Caco-2 (cell line): Measurements from ENCODE around the gene RASL10B. TPM values are rescaled to one million over a fixed set of nuclear protein-coding genes. Genes with fewer than 3 reads are reported as not detected.

Experiments
- BruUV-seq: library from RNA; stranded (reverse); fragments of 400-500 nt; replicated peaks from 2 replicates; lab custom pipeline; 2021; lab: Mats Ljungman, UMichigan
- CTCF ChIA-PET: fragments of 300-600 bp; sonication (Branson Sonifier 250); formaldehyde crosslinking; loops from one replicate; lab custom pipeline; 2022; ENCODE audit warnings: antibody characterized with exemption; lab: Charles Lee
- POLR2A ChIA-PET: fragments of 300-600 bp; sonication (Branson Sonifier 250); formaldehyde crosslinking; loops from one replicate; lab custom pipeline; 2022; ENCODE audit warnings: antibody characterized with exemption; lab: Charles Lee
- DNase-seq, 2 experiments: peaks; one replicate each; pipeline versions ENCODE4 v3.0.0 to v3.0.0-alpha.2; 2020 to 2022
- H3K27me3 ChIP-seq: replicated peaks from 2 replicates; pipeline ENCODE4 v1.6.0; 2011; ENCODE audit warnings: low read length; ENCODE audit not compliant: control insufficient read depth, insufficient read depth
- H3K36me3 ChIP-seq: 2 replicates; pipeline ENCODE4 v1.5.1; 2011; ENCODE audit warnings: low read length; ENCODE audit not compliant: control insufficient read depth, insufficient read depth
- H3K4me1 ChIP-seq: fragments of 250-450 bp; sonication (Bioruptor Pico); 2 replicates; pipeline ENCODE4 v1.5.1; 2020; ENCODE audit warnings: mild to moderate bottlenecking
- H3K4me3 ChIP-seq: 2 replicates; pipeline ENCODE4 v1.5.1; 2011; ENCODE audit warnings: low read depth, mild to moderate bottlenecking, control low read depth, low read length
- H3K9me3 ChIP-seq: fragments of 250-450 bp; sonication (Bioruptor Pico); 2 replicates; pipeline ENCODE4 v1.5.1; 2020; ENCODE audit warnings: mild to moderate bottlenecking, moderate library complexity
- H3K27ac Mint-ChIP-seq: one replicate; pipeline ENCODE4 v1.8.0; 2022; ENCODE audit warnings: mixed read lengths; ENCODE audit not compliant: unreplicated experiment
- H3K27me3 Mint-ChIP-seq: one replicate; pipeline ENCODE4 v1.8.0; 2022; ENCODE audit warnings: mixed read lengths; ENCODE audit not compliant: insufficient read depth, unreplicated experiment
- H3K36me3 Mint-ChIP-seq: one replicate; pipeline ENCODE4 v1.8.0; 2022; ENCODE audit warnings: mild to moderate bottlenecking, mixed read lengths; ENCODE audit not compliant: insufficient read depth, unreplicated experiment
- H3K4me1 Mint-ChIP-seq: one replicate; pipeline ENCODE4 v1.8.0; 2022; ENCODE audit warnings: low read depth, mixed read lengths; ENCODE audit not compliant: unreplicated experiment
- H3K4me3 Mint-ChIP-seq: one replicate; pipeline ENCODE4 v1.8.0; 2022; ENCODE audit warnings: mild to moderate bottlenecking, moderate library complexity, mixed read lengths; ENCODE audit not compliant: unreplicated experiment
- H3K9me3 Mint-ChIP-seq: one replicate; pipeline ENCODE4 v1.8.0; 2022; ENCODE audit warnings: mixed read lengths; ENCODE audit not compliant: unreplicated experiment
- intact Hi-C: fragments of 100-400 bp; cut with micrococcal nuclease; formaldehyde crosslinking; loops from one replicate; pipeline ENCODE4 v1.10.0; 2022; ENCODE audit not compliant: unreplicated experiment
- total RNA-seq: library from RNA; stranded (reverse); gene quantifications from 2 replicates; pipeline ENCODE4 v1.2.3, GENCODE V29; 2022
- TF ChIP-seq, protein P1 (sequence below), 2 experiments: fragments of 200-600 bp in 1 of 2; IDR thresholded peaks; 1 replicate in 1 of 2; 2 replicates in 1 of 2; pipeline versions ENCODE4 v1.5.1 to v1.8.0; 2011 to 2022; ENCODE audit warnings: antibody characterized with exemption in 1 of 2, control low read depth in 1 of 2, inconsistent platforms in 1 of 2, low read depth in 1 of 2, low read length in 1 of 2, mild to moderate bottlenecking in 1 of 2, moderate library complexity in 1 of 2; ENCODE audit not compliant: insufficient read depth in 1 of 2, severe bottlenecking in 1 of 2, unreplicated experiment in 1 of 2

RASL10B gene
- total RNA-seq, 1 experiment from 2014 or later, result 13.3 TPM

DNA sequence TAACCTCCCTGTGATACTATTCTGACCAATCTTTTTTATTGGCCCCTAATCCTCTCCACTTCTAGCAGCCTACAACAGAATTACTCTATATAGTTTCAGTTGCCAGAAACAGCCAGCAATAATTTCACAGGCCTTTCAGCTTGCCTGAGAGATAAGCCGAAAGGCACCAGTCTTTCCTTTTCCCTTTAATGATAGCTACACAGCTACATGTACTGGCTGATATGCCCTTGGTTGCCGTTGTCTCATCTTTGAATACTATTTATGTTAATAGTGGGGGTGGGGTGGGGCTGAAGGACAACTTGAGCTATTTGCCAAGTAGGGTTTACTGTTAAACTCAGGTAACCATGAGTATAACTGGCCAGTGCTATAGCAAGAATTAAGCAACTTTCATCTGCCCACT lies 35.8 kb upstream of the RASL10B start:
- ChIA-PET POLR2A (no interaction called here), CTCF (no interaction called here)
- H3K9me3 Mint-ChIP-seq, result no peaks in the 10 kb centered on the region
- intact Hi-C loops, result no loop called here
- Histone ChIP-seq H3K36me3 (no peaks in the 10 kb centered on the region; the same call in 1 of the 2 replicates), H3K27me3 (no peaks in the 10 kb centered on the region), H3K9me3 (no peaks in the 10 kb centered on the region), H3K4me3 (no peak overlapping the region), H3K4me1 (no peaks in the 10 kb centered on the region)
- peaks cover 7% of the 10 kb centered on the region for H3K4me1 Mint-ChIP-seq
- peaks cover 25% of the 10 kb centered on the region for H3K36me3 Mint-ChIP-seq
- H3K27me3 Mint-ChIP-seq, result no peaks in the 10 kb centered on the region
- TF ChIP-seq, protein P1, sequence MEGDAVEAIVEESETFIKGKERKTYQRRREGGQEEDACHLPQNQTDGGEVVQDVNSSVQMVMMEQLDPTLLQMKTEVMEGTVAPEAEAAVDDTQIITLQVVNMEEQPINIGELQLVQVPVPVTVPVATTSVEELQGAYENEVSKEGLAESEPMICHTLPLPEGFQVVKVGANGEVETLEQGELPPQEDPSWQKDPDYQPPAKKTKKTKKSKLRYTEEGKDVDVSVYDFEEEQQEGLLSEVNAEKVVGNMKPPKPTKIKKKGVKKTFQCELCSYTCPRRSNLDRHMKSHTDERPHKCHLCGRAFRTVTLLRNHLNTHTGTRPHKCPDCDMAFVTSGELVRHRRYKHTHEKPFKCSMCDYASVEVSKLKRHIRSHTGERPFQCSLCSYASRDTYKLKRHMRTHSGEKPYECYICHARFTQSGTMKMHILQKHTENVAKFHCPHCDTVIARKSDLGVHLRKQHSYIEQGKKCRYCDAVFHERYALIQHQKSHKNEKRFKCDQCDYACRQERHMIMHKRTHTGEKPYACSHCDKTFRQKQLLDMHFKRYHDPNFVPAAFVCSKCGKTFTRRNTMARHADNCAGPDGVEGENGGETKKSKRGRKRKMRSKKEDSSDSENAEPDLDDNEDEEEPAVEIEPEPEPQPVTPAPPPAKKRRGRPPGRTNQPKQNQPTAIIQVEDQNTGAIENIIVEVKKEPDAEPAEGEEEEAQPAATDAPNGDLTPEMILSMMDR (IDR thresholded peaks at IDR 0.05; ENCODE audit: insufficient read depth in 1 of 2, low read depth in 1 of 2, low read length in 1 of 2, severe bottlenecking in 1 of 2, unreplicated experiment in 1 of 2), result no peak
- no peak overlapping the region for H3K4me3 Mint-ChIP-seq
- BruUV-seq, result no TSS peak
- DNase-seq, result no peak
- no peak overlapping the region for H3K27ac Mint-ChIP-seq

DNA sequence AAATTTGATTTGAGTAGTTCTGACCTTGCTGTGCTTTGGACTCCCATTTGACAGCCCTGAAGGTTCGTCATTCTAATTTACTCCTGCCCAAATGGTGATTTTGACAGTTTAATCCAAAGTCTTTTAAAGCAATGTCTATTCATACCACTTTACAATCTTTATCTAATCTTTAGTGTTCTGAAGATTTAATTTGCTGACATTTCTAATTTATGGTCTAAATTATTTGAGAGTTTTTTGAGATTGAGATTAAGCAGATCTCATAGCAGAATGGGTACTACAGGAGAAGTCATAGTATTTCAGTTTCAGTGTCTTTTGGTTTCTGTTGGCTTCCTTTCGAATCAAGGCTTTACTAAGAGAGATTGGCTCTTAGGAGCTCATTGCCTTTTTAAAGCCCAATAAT lies 32.6 kb upstream of the RASL10B start:
- no peaks in the 10 kb centered on the region for H3K9me3 Mint-ChIP-seq
- no TSS peak for BruUV-seq
- intact Hi-C loops, result no loop called here
- H3K4me1 Mint-ChIP-seq, result peaks cover 7% of the 10 kb centered on the region
- Histone ChIP-seq H3K36me3 (no peaks in the 10 kb centered on the region), H3K27me3 (no peaks in the 10 kb centered on the region), H3K4me1 (no peaks in the 10 kb centered on the region), H3K4me3 (no peak overlapping the region), H3K9me3 (no peaks in the 10 kb centered on the region)
- H3K27me3 Mint-ChIP-seq, result no peaks in the 10 kb centered on the region
- ChIA-PET CTCF (no interaction called here), POLR2A (no interaction called here)
- H3K36me3 Mint-ChIP-seq, result peaks cover 24% of the 10 kb centered on the region
- TF ChIP-seq, protein P1 (IDR thresholded peaks at IDR 0.05; ENCODE audit: insufficient read depth in 1 of 2, low read depth in 1 of 2, low read length in 1 of 2, severe bottlenecking in 1 of 2, unreplicated experiment in 1 of 2), result no peak
- H3K4me3 Mint-ChIP-seq, result no peak overlapping the region
- DNase-seq, result no peak
- H3K27ac Mint-ChIP-seq, result no peak overlapping the region

DNA sequence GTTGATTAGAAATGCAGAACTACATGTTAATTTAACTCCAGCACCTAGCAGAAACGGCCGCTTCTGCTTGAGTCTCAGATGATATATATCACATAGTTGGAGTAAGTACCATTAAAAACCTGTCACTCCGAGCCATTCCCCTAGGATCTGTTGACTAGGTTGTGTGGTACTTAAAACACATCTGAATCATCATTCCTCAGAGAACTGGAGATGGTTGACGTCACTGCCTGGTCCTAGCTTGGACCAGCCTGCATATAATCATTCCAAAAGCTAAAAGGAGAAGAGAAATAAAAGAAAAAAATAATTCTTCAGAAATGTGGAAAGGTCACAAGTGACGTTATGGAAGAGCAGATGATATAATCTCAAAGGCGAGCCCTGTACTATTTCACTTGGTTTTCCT lies 31.3 kb upstream of the RASL10B start:
- Mint-ChIP-seq H3K9me3 (no peaks in the 10 kb centered on the region), H3K27me3 (no peaks in the 10 kb centered on the region), H3K4me1 (peaks cover 7% of the 10 kb centered on the region), H3K27ac (no peak overlapping the region), H3K36me3 (peaks cover 30% of the 10 kb centered on the region), H3K4me3 (no peak overlapping the region)
- TF ChIP-seq, protein P1 (IDR thresholded peaks at IDR 0.05; ENCODE audit: insufficient read depth in 1 of 2, low read depth in 1 of 2, low read length in 1 of 2, severe bottlenecking in 1 of 2, unreplicated experiment in 1 of 2), result no peak
- ChIA-PET CTCF (no interaction called here), POLR2A (no interaction called here)
- H3K27me3 ChIP-seq, result no peaks in the 10 kb centered on the region
- DNase-seq, result no peak
- H3K9me3 ChIP-seq, result no peaks in the 10 kb centered on the region
- H3K36me3 ChIP-seq, result no peaks in the 10 kb centered on the region
- intact Hi-C loops, result no loop called here
- no TSS peak for BruUV-seq
- H3K4me3 ChIP-seq, result no peak overlapping the region
- no peaks in the 10 kb centered on the region for H3K4me1 ChIP-seq
